ENCODE results near the gene SLC4A1. TPM values are rescaled to one million over a fixed set of nuclear protein-coding genes. Genes with fewer than 3 reads are reported as not detected.

The SLC4A1 gene
- total and polyA plus RNA-seq, 4 donors: 0.14 to 1,478 TPM; not detected in 2

DNA sequence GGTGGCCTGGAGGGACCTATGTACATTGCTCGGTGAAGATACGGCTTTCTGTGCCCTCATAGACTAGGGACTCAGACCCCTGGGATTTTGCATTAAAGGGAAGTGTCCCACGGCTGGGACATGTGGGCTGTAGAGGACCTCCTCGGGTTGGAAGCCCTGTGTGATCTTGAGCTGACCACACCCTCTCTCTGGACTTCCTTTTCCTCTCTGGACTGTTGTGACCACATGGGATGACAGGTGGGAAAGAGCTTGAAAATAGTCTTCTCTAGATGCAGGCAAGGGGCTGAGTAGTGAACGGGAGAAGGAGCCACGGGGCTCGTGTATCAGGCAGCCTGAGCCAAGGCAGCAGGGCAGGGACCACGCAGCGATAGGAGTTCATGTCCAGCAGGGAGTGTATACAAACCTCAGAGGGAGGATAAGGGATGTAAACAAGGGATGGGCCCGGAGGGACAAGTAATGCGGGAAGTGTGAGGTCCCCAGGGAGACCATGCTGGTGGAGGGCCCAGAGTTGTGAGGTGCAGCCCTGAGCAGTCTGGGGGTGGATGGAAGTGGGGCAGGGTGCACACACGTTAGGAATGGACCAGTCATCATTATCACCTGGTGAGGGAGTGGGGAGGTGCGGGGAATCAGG is 4.5 kb upstream of the SLC4A1 start:
- H3K4me1 ChIP-seq (ENCODE audit: control insufficient read depth in 4 of 4, insufficient read depth in 4 of 4, low read length in 3 of 4): no peaks in the 10 kb centered on the region
- WGBS: 65% methylated on average over 13 of the region's 13 CpGs

More for the DNA sequence above, 4.5 kb upstream of the SLC4A1 start:
- TF ChIP-seq HNF4A (conservative IDR thresholded peaks at IDR 0.05): no peak
- no peak for TF ChIP-seq YY1 (IDR thresholded peaks at IDR 0.05)
- TF ChIP-seq, protein P1, sequence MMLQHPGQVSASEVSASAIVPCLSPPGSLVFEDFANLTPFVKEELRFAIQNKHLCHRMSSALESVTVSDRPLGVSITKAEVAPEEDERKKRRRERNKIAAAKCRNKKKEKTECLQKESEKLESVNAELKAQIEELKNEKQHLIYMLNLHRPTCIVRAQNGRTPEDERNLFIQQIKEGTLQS (IDR thresholded peaks at IDR 0.05): no peak
- TF ChIP-seq RAD21 (IDR thresholded peaks at IDR 0.05): no peak
- TF ChIP-seq HNF4G (IDR thresholded peaks at IDR 0.05): no peak
- TF ChIP-seq, protein P2, sequence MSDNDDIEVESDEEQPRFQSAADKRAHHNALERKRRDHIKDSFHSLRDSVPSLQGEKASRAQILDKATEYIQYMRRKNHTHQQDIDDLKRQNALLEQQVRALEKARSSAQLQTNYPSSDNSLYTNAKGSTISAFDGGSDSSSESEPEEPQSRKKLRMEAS (IDR thresholded peaks at IDR 0.05): no peak
- no peak for TF ChIP-seq RXRA (IDR thresholded peaks at IDR 0.05)
- TF ChIP-seq, protein P3, sequence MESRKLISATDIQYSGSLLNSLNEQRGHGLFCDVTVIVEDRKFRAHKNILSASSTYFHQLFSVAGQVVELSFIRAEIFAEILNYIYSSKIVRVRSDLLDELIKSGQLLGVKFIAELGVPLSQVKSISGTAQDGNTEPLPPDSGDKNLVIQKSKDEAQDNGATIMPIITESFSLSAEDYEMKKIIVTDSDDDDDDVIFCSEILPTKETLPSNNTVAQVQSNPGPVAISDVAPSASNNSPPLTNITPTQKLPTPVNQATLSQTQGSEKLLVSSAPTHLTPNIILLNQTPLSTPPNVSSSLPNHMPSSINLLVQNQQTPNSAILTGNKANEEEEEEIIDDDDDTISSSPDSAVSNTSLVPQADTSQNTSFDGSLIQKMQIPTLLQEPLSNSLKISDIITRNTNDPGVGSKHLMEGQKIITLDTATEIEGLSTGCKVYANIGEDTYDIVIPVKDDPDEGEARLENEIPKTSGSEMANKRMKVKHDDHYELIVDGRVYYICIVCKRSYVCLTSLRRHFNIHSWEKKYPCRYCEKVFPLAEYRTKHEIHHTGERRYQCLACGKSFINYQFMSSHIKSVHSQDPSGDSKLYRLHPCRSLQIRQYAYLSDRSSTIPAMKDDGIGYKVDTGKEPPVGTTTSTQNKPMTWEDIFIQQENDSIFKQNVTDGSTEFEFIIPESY (IDR thresholded peaks at IDR 0.05): no peak
- no peak for TF ChIP-seq NR2F2 (IDR thresholded peaks at IDR 0.05)
- TF ChIP-seq TAF1 (conservative IDR thresholded peaks at IDR 0.05): no peak
- TF ChIP-seq, protein P4, sequence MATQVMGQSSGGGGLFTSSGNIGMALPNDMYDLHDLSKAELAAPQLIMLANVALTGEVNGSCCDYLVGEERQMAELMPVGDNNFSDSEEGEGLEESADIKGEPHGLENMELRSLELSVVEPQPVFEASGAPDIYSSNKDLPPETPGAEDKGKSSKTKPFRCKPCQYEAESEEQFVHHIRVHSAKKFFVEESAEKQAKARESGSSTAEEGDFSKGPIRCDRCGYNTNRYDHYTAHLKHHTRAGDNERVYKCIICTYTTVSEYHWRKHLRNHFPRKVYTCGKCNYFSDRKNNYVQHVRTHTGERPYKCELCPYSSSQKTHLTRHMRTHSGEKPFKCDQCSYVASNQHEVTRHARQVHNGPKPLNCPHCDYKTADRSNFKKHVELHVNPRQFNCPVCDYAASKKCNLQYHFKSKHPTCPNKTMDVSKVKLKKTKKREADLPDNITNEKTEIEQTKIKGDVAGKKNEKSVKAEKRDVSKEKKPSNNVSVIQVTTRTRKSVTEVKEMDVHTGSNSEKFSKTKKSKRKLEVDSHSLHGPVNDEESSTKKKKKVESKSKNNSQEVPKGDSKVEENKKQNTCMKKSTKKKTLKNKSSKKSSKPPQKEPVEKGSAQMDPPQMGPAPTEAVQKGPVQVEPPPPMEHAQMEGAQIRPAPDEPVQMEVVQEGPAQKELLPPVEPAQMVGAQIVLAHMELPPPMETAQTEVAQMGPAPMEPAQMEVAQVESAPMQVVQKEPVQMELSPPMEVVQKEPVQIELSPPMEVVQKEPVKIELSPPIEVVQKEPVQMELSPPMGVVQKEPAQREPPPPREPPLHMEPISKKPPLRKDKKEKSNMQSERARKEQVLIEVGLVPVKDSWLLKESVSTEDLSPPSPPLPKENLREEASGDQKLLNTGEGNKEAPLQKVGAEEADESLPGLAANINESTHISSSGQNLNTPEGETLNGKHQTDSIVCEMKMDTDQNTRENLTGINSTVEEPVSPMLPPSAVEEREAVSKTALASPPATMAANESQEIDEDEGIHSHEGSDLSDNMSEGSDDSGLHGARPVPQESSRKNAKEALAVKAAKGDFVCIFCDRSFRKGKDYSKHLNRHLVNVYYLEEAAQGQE (IDR thresholded peaks at IDR 0.05): no peak
- no peak for TF ChIP-seq FOXA2 (IDR thresholded peaks at IDR 0.05)
- no peak for TF ChIP-seq FOXA1 (IDR thresholded peaks at IDR 0.05)
- TF ChIP-seq JUND (IDR thresholded peaks at IDR 0.05): no peak
- no peak for TF ChIP-seq SP1 (IDR thresholded peaks at IDR 0.05)
- TF ChIP-seq, protein P5, sequence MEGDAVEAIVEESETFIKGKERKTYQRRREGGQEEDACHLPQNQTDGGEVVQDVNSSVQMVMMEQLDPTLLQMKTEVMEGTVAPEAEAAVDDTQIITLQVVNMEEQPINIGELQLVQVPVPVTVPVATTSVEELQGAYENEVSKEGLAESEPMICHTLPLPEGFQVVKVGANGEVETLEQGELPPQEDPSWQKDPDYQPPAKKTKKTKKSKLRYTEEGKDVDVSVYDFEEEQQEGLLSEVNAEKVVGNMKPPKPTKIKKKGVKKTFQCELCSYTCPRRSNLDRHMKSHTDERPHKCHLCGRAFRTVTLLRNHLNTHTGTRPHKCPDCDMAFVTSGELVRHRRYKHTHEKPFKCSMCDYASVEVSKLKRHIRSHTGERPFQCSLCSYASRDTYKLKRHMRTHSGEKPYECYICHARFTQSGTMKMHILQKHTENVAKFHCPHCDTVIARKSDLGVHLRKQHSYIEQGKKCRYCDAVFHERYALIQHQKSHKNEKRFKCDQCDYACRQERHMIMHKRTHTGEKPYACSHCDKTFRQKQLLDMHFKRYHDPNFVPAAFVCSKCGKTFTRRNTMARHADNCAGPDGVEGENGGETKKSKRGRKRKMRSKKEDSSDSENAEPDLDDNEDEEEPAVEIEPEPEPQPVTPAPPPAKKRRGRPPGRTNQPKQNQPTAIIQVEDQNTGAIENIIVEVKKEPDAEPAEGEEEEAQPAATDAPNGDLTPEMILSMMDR (IDR thresholded peaks at IDR 0.05; ENCODE audit: low read depth, low read length, missing input control): no peak
- no peak for TF ChIP-seq GABPA (IDR thresholded peaks at IDR 0.05 in 1 of 2, conservative IDR thresholded peaks at IDR 0.05 in 1 of 2)
- TF ChIP-seq EGR1 (IDR thresholded peaks at IDR 0.05; ENCODE audit: low read depth in 2 of 2): no peak
- Histone ChIP-seq H3K36me3 (ENCODE audit: control insufficient read depth in 4 of 4, insufficient read depth in 3 of 4, low read depth in 1 of 4, low read length in 3 of 4) (no peaks in the 10 kb centered on the region), H3K27me3 (ENCODE audit: control insufficient read depth in 4 of 4, insufficient read depth in 4 of 4, low read length in 3 of 4) (no peaks in the 10 kb centered on the region), H3K4me3 (ENCODE audit: low read depth in 1 of 3, low read length in 3 of 3) (no peak overlapping the region), H3K9ac (ENCODE audit: low read depth in 1 of 2, low read length in 2 of 2) (no peak overlapping the region), H3K9me3 (ENCODE audit: control insufficient read depth in 4 of 4, low read length in 3 of 4) (no peaks in the 10 kb centered on the region), H3K27ac (ENCODE audit: low read depth in 1 of 2, low read length in 2 of 2) (no peak overlapping the region)
- DNase-seq (ENCODE audit: low spot score): no peak

All from liver (tissue), 9 donors.